HEK293 (cell line): Measurements from ENCODE around the gene CRK.

Source experiments
- CTCF ChIA-PET: fragments of 350-600 bp; formaldehyde crosslinking; extraction: SDS; loops from one replicate; lab custom pipeline; 2021; ENCODE audit warnings: antibody characterized with exemption; lab: Yijun Ruan, JAX
- POLR2A ChIA-PET: fragments of 300-600 bp; formaldehyde crosslinking; extraction: SDS; loops from one replicate; lab custom pipeline; 2020; ENCODE audit warnings: antibody characterized with exemption, inconsistent platforms; lab: Yijun Ruan, JAX
- H3K27ac ChIP-seq: fragments of 200-500 bp; sonication (Bioruptor generic); 2 replicates; pipeline ENCODE4 v1.5.1; 2014; ENCODE audit warnings: low read depth, low read length, control low read depth, inconsistent platforms; ENCODE audit errors: extremely low read depth
- H3K36me3 ChIP-seq, 2 experiments: fragments of 200-500 bp in 1 of 2; sonication (Bioruptor generic) in 1 of 2; 1 replicate in 1 of 2; 2 replicates in 1 of 2; pipeline ENCODE4 v1.5.1; 2014 to 2017; ENCODE audit warnings: inconsistent platforms in 2 of 2, low read length in 2 of 2; ENCODE audit not compliant: control insufficient read depth in 2 of 2, insufficient read depth in 1 of 2
- H3K4me1 ChIP-seq: fragments of 200-500 bp; sonication (Bioruptor generic); 2 replicates; pipeline ENCODE4 v1.5.1; 2014; ENCODE audit warnings: mild to moderate bottlenecking, low read length, inconsistent platforms; ENCODE audit not compliant: control insufficient read depth, insufficient read depth
- H3K4me3 ChIP-seq: 2 replicates; pipeline ENCODE4 v1.5.1; 2011; ENCODE audit warnings: low read depth, mild to moderate bottlenecking, control low read depth, low read length, moderate library complexity
- H3K9me3 ChIP-seq: fragments of 200-500 bp; sonication (Bioruptor generic); 2 replicates; pipeline ENCODE4 v1.5.1; 2014; ENCODE audit warnings: low read depth, low read length, inconsistent platforms; ENCODE audit not compliant: control insufficient read depth, insufficient read depth
- BCL11A ChIP-seq: fragments of 450-650 bp; formaldehyde crosslinking; IDR thresholded peaks from 2 replicates; pipeline ENCODE4 v1.5.1; 2016; ENCODE audit warnings: low read depth, missing biosample characterization, missing genetic modification characterization
- BCL11B ChIP-seq: fragments of 450-650 bp; formaldehyde crosslinking; IDR thresholded peaks from 2 replicates; pipeline ENCODE4 v1.5.1; 2016; ENCODE audit warnings: low read depth, missing biosample characterization, missing genetic modification characterization
- GFI1B ChIP-seq: fragments of 450-650 bp; formaldehyde crosslinking; IDR thresholded peaks from 2 replicates; pipeline ENCODE4 v1.5.1; 2016; ENCODE audit warnings: missing biosample characterization, missing genetic modification characterization
- HOXA7 ChIP-seq: sonication (generic); formaldehyde crosslinking; IDR thresholded peaks from 2 replicates; pipeline ENCODE4 v1.8.1; 2022; ENCODE audit warnings: missing genetic modification reagents, borderline replicate concordance
- OVOL3 ChIP-seq: fragments of 450-650 bp; formaldehyde crosslinking; IDR thresholded peaks from 2 replicates; pipeline ENCODE4 v1.5.1; 2016; ENCODE audit warnings: missing biosample characterization, missing genetic modification characterization
- PRDM6 ChIP-seq: fragments of 450-650 bp; formaldehyde crosslinking; IDR thresholded peaks from 2 replicates; pipeline ENCODE4 v1.5.1; 2017; ENCODE audit warnings: missing biosample characterization, missing genetic modification characterization
- SCRT2 ChIP-seq: fragments of 450-650 bp; formaldehyde crosslinking; IDR thresholded peaks from 2 replicates; pipeline ENCODE4 v1.5.1; 2016; ENCODE audit warnings: missing biosample characterization, missing genetic modification characterization
- ZBTB7A ChIP-seq: fragments of 450-650 bp; formaldehyde crosslinking; IDR thresholded peaks from 2 replicates; pipeline ENCODE4 v1.5.1; 2016; ENCODE audit warnings: low read depth, missing biosample characterization, missing genetic modification characterization
- ZNF114 ChIP-seq: fragments of 450-650 bp; formaldehyde crosslinking; IDR thresholded peaks from 2 replicates; pipeline ENCODE4 v1.5.0; 2017; ENCODE audit warnings: missing biosample characterization, missing genetic modification characterization
- ZNF174 ChIP-seq: fragments of 450-650 bp; formaldehyde crosslinking; IDR thresholded peaks from 2 replicates; pipeline ENCODE4 v1.5.0; 2017; ENCODE audit warnings: missing biosample characterization, mild to moderate bottlenecking, missing genetic modification characterization
- ZNF175 ChIP-seq: fragments of 450-650 bp; formaldehyde crosslinking; IDR thresholded peaks from 2 replicates; pipeline ENCODE4 v1.5.1; 2016; ENCODE audit warnings: missing biosample characterization, missing genetic modification characterization
- ZNF214 ChIP-seq: fragments of 450-650 bp; formaldehyde crosslinking; IDR thresholded peaks from 2 replicates; pipeline ENCODE4 v1.5.1; 2017; ENCODE audit warnings: missing biosample characterization, mild to moderate bottlenecking, missing genetic modification characterization, borderline replicate concordance
- ZNF223 ChIP-seq: fragments of 450-650 bp; formaldehyde crosslinking; IDR thresholded peaks from 2 replicates; pipeline ENCODE4 v1.5.1; 2016; ENCODE audit warnings: missing biosample characterization, missing genetic modification characterization
- ZNF24 ChIP-seq: fragments of 450-650 bp; formaldehyde crosslinking; IDR thresholded peaks from 2 replicates; pipeline ENCODE4 v1.5.1; 2016; ENCODE audit warnings: missing biosample characterization, missing genetic modification characterization
- ZNF274 ChIP-seq, 2 experiments: fragments of 200-500 bp in 1 of 2; fragments of 450-650 bp in 1 of 2; sonication (Bioruptor generic) in 1 of 2; formaldehyde crosslinking in 1 of 2; IDR thresholded peaks; 2 replicates each; pipeline versions ENCODE4 v1.5.1 to v1.6.1; 2014 to 2016; ENCODE audit warnings: borderline replicate concordance in 1 of 2, inconsistent platforms in 1 of 2, low read length in 1 of 2, missing biosample characterization in 1 of 2, missing genetic modification characterization in 1 of 2
- ZNF423 ChIP-seq: fragments of 450-650 bp; formaldehyde crosslinking; IDR thresholded peaks from 2 replicates; pipeline ENCODE4 v1.5.1; 2016; ENCODE audit warnings: missing biosample characterization, missing genetic modification characterization
- ZNF549 ChIP-seq: fragments of 450-650 bp; IDR thresholded peaks from 2 replicates; pipeline ENCODE4 v1.5.1; 2018; ENCODE audit warnings: missing biosample characterization, missing genetic modification characterization, mild to moderate bottlenecking, inconsistent platforms, moderate library complexity
- ZNF610 ChIP-seq: fragments of 450-650 bp; formaldehyde crosslinking; IDR thresholded peaks from 2 replicates; pipeline ENCODE4 v1.5.1; 2016; ENCODE audit warnings: missing biosample characterization, missing genetic modification characterization, borderline replicate concordance
- ZNF677 ChIP-seq: fragments of 450-650 bp; IDR thresholded peaks from 2 replicates; pipeline ENCODE4 v1.5.0; 2018; ENCODE audit warnings: missing biosample characterization, mild to moderate bottlenecking, missing genetic modification characterization, moderate library complexity
- ZSCAN18 ChIP-seq: fragments of 450-650 bp; formaldehyde crosslinking; IDR thresholded peaks from 2 replicates; pipeline ENCODE4 v1.5.1; 2016; ENCODE audit warnings: missing biosample characterization, missing genetic modification characterization
- TF ChIP-seq, protein P1 (sequence below): fragments of 450-650 bp; formaldehyde crosslinking; IDR thresholded peaks from 2 replicates; pipeline ENCODE4 v1.5.1; 2017; ENCODE audit warnings: missing biosample characterization, missing genetic modification characterization
- TF ChIP-seq, protein P2 (sequence below): IDR thresholded peaks from 2 replicates; pipeline ENCODE4 v1.6.1; 2011; ENCODE audit warnings: mild to moderate bottlenecking, low read depth, low read length, borderline replicate concordance
- TF ChIP-seq, protein P3 (sequence below): fragments of 450-650 bp; IDR thresholded peaks from 2 replicates; pipeline ENCODE4 v1.5.1; 2018; ENCODE audit warnings: missing biosample characterization, mild to moderate bottlenecking, missing genetic modification characterization

CRK gene

GRCh38 chr17:1438593-1439083 is 17.4 kb downstream of the CRK start:
- POLR2A ChIA-PET: interaction anchor here (0.7 to 1.9 kb wide), 2 partner anchors 39 to 47 kb away, joined by 3 to 17 read pairs; partner anchors contain the start of gene YWHAE
- Histone ChIP-seq H3K36me3 (peaks cover 36 to 42% of the 10 kb centered on the region in 2 experiments), H3K4me3 (no peak overlapping the region), H3K27ac (no peak overlapping the region), H3K4me1 (no peaks in the 10 kb centered on the region), H3K9me3 (no peaks in the 10 kb centered on the region)
- no peak for TF ChIP-seq ZSCAN18 (tag by site-specific recombination)
- TF ChIP-seq PRDM6 (tag by site-specific recombination): no peak
- TF ChIP-seq BCL11A (tag by site-specific recombination): no peak
- CTCF ChIA-PET: interaction anchor here (0.7 to 1.7 kb wide), 5 partner anchors 13 to 96 kb away, joined by 3 to 5 read pairs (median 3); no protein-coding TSS in a partner anchor

DNA sequence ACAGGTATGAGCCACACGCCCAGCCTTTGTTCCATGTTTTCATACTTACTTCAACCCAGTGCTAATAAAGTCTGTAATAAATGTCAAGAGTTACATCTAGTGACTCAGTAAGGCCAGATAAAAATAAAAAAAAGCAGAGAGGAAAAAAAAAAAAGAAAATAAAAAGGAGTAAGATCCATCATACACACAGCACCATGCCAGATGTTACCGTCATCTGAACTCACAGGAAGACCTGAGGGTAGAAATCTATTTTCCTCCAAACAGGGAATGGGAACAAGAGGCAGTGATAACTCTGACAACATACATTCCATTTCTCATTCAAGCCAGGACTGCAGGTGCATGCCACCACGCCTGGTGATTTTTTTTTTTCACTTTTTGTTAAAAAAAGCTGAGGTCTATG is 20.7 kb downstream of the CRK start:
- peaks cover 54 to 58% of the 10 kb centered on the region in 2 experiments for H3K36me3 ChIP-seq
- no peak overlapping the region for H3K27ac ChIP-seq
- ChIA-PET POLR2A (interaction anchor here (0.6 kb wide), 2 partner anchors 10 to 704 kb away, joined by 4 to 5 read pairs; no protein-coding TSS in a partner anchor), CTCF (interaction anchor here (0.7 kb wide), 2 partner anchors 20 to 21 kb away, joined by 3 to 4 read pairs; no protein-coding TSS in a partner anchor)
- TF ChIP-seq BCL11B (tag by site-specific recombination) (no peak), ZNF274 (IDR thresholded peaks at IDR 0.05; ENCODE audit: low read length) (no peak), ZNF274 (tag by site-specific recombination; IDR thresholded peaks at IDR 0.05; ENCODE audit: borderline replicate concordance) (no peak), GFI1B (no peak), ZNF175 (tag by site-specific recombination) (no peak), ZBTB7A (tag by site-specific recombination) (no peak), ZNF24 (tag by site-specific recombination) (no peak), ZNF423 (no peak), ZNF223 (no peak), ZNF114 (tag by site-specific recombination) (no peak), SCRT2 (tag by site-specific recombination) (no peak), OVOL3 (tag by site-specific recombination) (no peak), ZNF677 (tag by site-specific recombination) (no peak), ZNF610 (no peak), ZNF174 (tag by site-specific recombination) (no peak), ZNF214 (no peak), ZNF549 (tag by site-specific recombination) (no peak), HOXA7 (CRISPR knock-in tag) (no peak)
- TF ChIP-seq, protein P1, sequence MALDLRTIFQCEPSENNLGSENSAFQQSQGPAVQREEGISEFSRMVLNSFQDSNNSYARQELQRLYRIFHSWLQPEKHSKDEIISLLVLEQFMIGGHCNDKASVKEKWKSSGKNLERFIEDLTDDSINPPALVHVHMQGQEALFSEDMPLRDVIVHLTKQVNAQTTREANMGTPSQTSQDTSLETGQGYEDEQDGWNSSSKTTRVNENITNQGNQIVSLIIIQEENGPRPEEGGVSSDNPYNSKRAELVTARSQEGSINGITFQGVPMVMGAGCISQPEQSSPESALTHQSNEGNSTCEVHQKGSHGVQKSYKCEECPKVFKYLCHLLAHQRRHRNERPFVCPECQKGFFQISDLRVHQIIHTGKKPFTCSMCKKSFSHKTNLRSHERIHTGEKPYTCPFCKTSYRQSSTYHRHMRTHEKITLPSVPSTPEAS (tag by site-specific recombination): no peak
- TF ChIP-seq, protein P2, sequence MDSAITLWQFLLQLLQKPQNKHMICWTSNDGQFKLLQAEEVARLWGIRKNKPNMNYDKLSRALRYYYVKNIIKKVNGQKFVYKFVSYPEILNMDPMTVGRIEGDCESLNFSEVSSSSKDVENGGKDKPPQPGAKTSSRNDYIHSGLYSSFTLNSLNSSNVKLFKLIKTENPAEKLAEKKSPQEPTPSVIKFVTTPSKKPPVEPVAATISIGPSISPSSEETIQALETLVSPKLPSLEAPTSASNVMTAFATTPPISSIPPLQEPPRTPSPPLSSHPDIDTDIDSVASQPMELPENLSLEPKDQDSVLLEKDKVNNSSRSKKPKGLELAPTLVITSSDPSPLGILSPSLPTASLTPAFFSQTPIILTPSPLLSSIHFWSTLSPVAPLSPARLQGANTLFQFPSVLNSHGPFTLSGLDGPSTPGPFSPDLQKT: no peak
- TF ChIP-seq, protein P3, sequence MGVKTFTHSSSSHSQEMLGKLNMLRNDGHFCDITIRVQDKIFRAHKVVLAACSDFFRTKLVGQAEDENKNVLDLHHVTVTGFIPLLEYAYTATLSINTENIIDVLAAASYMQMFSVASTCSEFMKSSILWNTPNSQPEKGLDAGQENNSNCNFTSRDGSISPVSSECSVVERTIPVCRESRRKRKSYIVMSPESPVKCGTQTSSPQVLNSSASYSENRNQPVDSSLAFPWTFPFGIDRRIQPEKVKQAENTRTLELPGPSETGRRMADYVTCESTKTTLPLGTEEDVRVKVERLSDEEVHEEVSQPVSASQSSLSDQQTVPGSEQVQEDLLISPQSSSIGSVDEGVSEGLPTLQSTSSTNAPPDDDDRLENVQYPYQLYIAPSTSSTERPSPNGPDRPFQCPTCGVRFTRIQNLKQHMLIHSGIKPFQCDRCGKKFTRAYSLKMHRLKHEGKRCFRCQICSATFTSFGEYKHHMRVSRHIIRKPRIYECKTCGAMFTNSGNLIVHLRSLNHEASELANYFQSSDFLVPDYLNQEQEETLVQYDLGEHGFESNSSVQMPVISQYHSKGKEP (tag by site-specific recombination): no peak
- H3K4me3 ChIP-seq: no peak overlapping the region
- no peaks in the 10 kb centered on the region for H3K9me3 ChIP-seq
- H3K4me1 ChIP-seq: no peaks in the 10 kb centered on the region; the same call in 1 of the 2 replicates
